ENCODE measurements around the gene RCAN2.

GRCh38 chr6:46526607-46527006 is 35.4 kb upstream of the RCAN2 start:
- TF ChIP-seq, protein P1, sequence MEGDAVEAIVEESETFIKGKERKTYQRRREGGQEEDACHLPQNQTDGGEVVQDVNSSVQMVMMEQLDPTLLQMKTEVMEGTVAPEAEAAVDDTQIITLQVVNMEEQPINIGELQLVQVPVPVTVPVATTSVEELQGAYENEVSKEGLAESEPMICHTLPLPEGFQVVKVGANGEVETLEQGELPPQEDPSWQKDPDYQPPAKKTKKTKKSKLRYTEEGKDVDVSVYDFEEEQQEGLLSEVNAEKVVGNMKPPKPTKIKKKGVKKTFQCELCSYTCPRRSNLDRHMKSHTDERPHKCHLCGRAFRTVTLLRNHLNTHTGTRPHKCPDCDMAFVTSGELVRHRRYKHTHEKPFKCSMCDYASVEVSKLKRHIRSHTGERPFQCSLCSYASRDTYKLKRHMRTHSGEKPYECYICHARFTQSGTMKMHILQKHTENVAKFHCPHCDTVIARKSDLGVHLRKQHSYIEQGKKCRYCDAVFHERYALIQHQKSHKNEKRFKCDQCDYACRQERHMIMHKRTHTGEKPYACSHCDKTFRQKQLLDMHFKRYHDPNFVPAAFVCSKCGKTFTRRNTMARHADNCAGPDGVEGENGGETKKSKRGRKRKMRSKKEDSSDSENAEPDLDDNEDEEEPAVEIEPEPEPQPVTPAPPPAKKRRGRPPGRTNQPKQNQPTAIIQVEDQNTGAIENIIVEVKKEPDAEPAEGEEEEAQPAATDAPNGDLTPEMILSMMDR (conservative IDR thresholded peaks at IDR 0.05) = no peak
- no peak for TF ChIP-seq ZFX (IDR thresholded peaks at IDR 0.05)
